GM19239 (cell line): Measurements from ENCODE around the gene PAN3.
"Not testable (repeated sequence)": the region's sequence is repeated elsewhere in the genome, so short reads cannot be mapped to it uniquely, and the experiment has no call there.

Experiments used
- DNase-seq: peaks from one replicate; pipeline ENCODE4 v3.0.0; 2011; ENCODE audit warnings: low spot score; ENCODE audit not compliant: insufficient read length
- FAIRE-seq: peaks from 2 replicates; lab custom pipeline; 2011; peaks lifted over from hg19 to GRCh38; lab: Jason Lieb, UNC

PAN3 gene

GRCh38 chr13:28129911-28130693 is 8.2 kb upstream of the PAN3 start:
- DNase-seq (no peak), FAIRE-seq (no peak)

- DNase-seq (no peak), FAIRE-seq (no peak)
Observed at GRCh38 chr13:28131646-28132045, 6.7 kb upstream of the PAN3 start.

GRCh38 chr13:28136916-28137315 is 1.4 kb upstream of the PAN3 start:
- FAIRE-seq (peak; percentile 91), DNase-seq (peak; percentile 18)

- no peak for FAIRE-seq
- DNase-seq, result no peak
Observed at GRCh38 chr13:28137596-28137995, 749 bp upstream of the PAN3 start.

- FAIRE-seq (peak; percentile 83), DNase-seq (peak; percentile 49)
Observed at GRCh38 chr13:28138756-28139470, 568 bp downstream of the PAN3 start.

GRCh38 chr13:28140433-28141125 is 2.2 kb downstream of the PAN3 start:
- DNase-seq (no peak), FAIRE-seq (no peak)

GRCh38 chr13:28141542-28141941 is 3.2 kb downstream of the PAN3 start:
- FAIRE-seq, DNase-seq: not testable (repeated sequence)

- FAIRE-seq (no peak), DNase-seq (no peak)
Observed at GRCh38 chr13:28145049-28145448, 6.7 kb downstream of the PAN3 start.

GRCh38 chr13:28147495-28147894 is 9.2 kb downstream of the PAN3 start:
- DNase-seq, result no peak
- FAIRE-seq, result peak; percentile 71

- DNase-seq (no peak), FAIRE-seq (no peak)
Observed at GRCh38 chr13:28159057-28159456, 20.7 kb downstream of the PAN3 start.

GRCh38 chr13:28161370-28161769 is 23.0 kb downstream of the PAN3 start:
- DNase-seq (no peak), FAIRE-seq (no peak)

- DNase-seq (no peak), FAIRE-seq (no peak)
Observed at GRCh38 chr13:28163587-28163986, 25.2 kb downstream of the PAN3 start.

GRCh38 chr13:28166257-28166656 is 27.9 kb downstream of the PAN3 start:
- FAIRE-seq, result no peak

GRCh38 chr13:28171266-28171665 is 32.9 kb downstream of the PAN3 start:
- DNase-seq (no peak), FAIRE-seq (no peak)

More at GRCh38 chr13:28166257-28166656, 27.9 kb downstream of the PAN3 start:
- DNase-seq, result no peak

GRCh38 chr13:28172947-28173346 is 34.6 kb downstream of the PAN3 start:
- no peak for DNase-seq
- FAIRE-seq, result peak; percentile 4

GRCh38 chr13:28173793-28174192 is 35.4 kb downstream of the PAN3 start:
- no peak for FAIRE-seq
- DNase-seq, result no peak

GRCh38 chr13:28177327-28177726 is 39.0 kb downstream of the PAN3 start:
- DNase-seq, result no peak
- peak; percentile 11 for FAIRE-seq

- DNase-seq (no peak), FAIRE-seq (no peak)
Observed at GRCh38 chr13:28177877-28178276, 39.5 kb downstream of the PAN3 start.

- DNase-seq (no peak), FAIRE-seq (peak; percentile 71)
Observed at GRCh38 chr13:28179974-28180373, 41.6 kb downstream of the PAN3 start.

GRCh38 chr13:28181413-28181812 is 43.1 kb downstream of the PAN3 start:
- no peak for DNase-seq
- peak; percentile 44 for FAIRE-seq

GRCh38 chr13:28185256-28185655 is 46.9 kb downstream of the PAN3 start:
- FAIRE-seq (peak; percentile 56), DNase-seq (no peak)
